Endothelial cell of umbilical vein (primary cell): ENCODE measurements around the gene ANGPTL2. TPM values are rescaled to one million over a fixed set of nuclear protein-coding genes. Genes with fewer than 3 reads are reported as not detected.

Source experiments
- BruUV-seq: library from RNA; stranded (reverse); fragments of 400-500 nt; replicated peaks from 2 replicates; lab custom pipeline; 2021; lab: Mats Ljungman, UMichigan
- CTCF ChIA-PET: fragments of 300-600, 350-600 bp; sonication (Branson Sonifier 250); formaldehyde crosslinking; loops from one replicate; lab custom pipeline; 2021; ENCODE audit warnings: antibody characterized with exemption, inconsistent platforms; lab: Charles Lee
- POLR2A ChIA-PET: fragments of 300-600, 350-600 bp; sonication (Branson Sonifier 250); formaldehyde crosslinking; loops from one replicate; lab custom pipeline; 2021; ENCODE audit warnings: antibody characterized with exemption, inconsistent platforms; lab: Charles Lee
- DNase-seq: peaks from one replicate; pipeline ENCODE4 v3.0.0-alpha.2; 2011; ENCODE audit warnings: low read depth, low spot score
- FAIRE-seq: peaks from 2 replicates; lab custom pipeline; 2011; peaks lifted over from hg19 to GRCh38; lab: Jason Lieb, UNC
- H2AFZ ChIP-seq: 2 replicates; pipeline ENCODE4 v1.6.0; 2012; ENCODE audit warnings: low read depth, low read length, control low read depth, inconsistent platforms
- H3K27ac ChIP-seq: 2 replicates; pipeline ENCODE4 v1.5.1; 2011; ENCODE audit warnings: low read depth, mild to moderate bottlenecking, control low read depth, low read length, moderate library complexity; ENCODE audit not compliant: insufficient read depth
- H3K27me3 ChIP-seq, 2 experiments: 2 replicates each; pipeline versions ENCODE4 v1.6.0 to v1.6.1; 2011; ENCODE audit warnings: low read length in 2 of 2, mixed read lengths in 1 of 2; ENCODE audit not compliant: control insufficient read depth in 2 of 2, insufficient read depth in 2 of 2
- H3K36me3 ChIP-seq, 2 experiments: 2 replicates in 1 of 2; 3 replicates in 1 of 2; pipeline ENCODE4 v1.5.1; 2011; ENCODE audit warnings: low read length in 2 of 2, mild to moderate bottlenecking in 1 of 2, moderate library complexity in 1 of 2; ENCODE audit not compliant: control insufficient read depth in 2 of 2, insufficient read depth in 2 of 2; ENCODE audit errors: extremely low read depth in 1 of 2
- H3K4me1 ChIP-seq: 3 replicates; pipeline ENCODE4 v1.5.1; 2011; ENCODE audit warnings: mild to moderate bottlenecking, low read length; ENCODE audit not compliant: control insufficient read depth, insufficient read depth; ENCODE audit errors: extremely low read depth
- H3K4me2 ChIP-seq: 2 replicates; pipeline ENCODE4 v1.6.1; 2011; ENCODE audit warnings: low read length, control low read depth, mixed read lengths; ENCODE audit not compliant: insufficient read depth
- H3K4me3 ChIP-seq, 3 experiments: fragments of 200-600 bp in 1 of 3; sonication (generic), shearing (Covaris generic) in 1 of 3; replicated peaks in 1 of 3; 2 replicates each; pipeline ENCODE4 v1.5.1; 2011 to 2016; ENCODE audit warnings: control low read depth in 3 of 3, low read length in 3 of 3, mild to moderate bottlenecking in 2 of 3, inconsistent platforms in 1 of 3, low read depth in 1 of 3, moderate library complexity in 1 of 3; ENCODE audit not compliant: insufficient read depth in 1 of 3
- H3K79me2 ChIP-seq: 2 replicates; pipeline ENCODE4 v1.6.0; 2012; ENCODE audit warnings: low read length, inconsistent platforms; ENCODE audit not compliant: control insufficient read depth, insufficient read depth
- H3K9ac ChIP-seq: replicated peaks from 2 replicates; pipeline ENCODE3; 2011; ENCODE audit warnings: low read length, control low read depth; ENCODE audit not compliant: insufficient read depth; ENCODE audit errors: extremely low read depth
- H3K9me1 ChIP-seq: replicated peaks from 3 replicates; pipeline ENCODE4 v1.6.0; 2011; ENCODE audit warnings: mild to moderate bottlenecking, low read length; ENCODE audit not compliant: control insufficient read depth, insufficient read depth; ENCODE audit errors: extremely low read depth
- H3K9me3 ChIP-seq: replicated peaks from 2 replicates; pipeline ENCODE4 v1.5.1; 2012; ENCODE audit warnings: low read length, inconsistent platforms; ENCODE audit not compliant: control insufficient read depth, insufficient read depth
- H4K20me1 ChIP-seq: replicated peaks from 2 replicates; pipeline ENCODE3; 2011; ENCODE audit warnings: mild to moderate bottlenecking, low read length; ENCODE audit not compliant: control insufficient read depth, insufficient read depth; ENCODE audit errors: extremely low read depth
- CTCF ChIP-seq, 2 donors: IDR thresholded peaks; 1 replicate in 1 of 2; 2 replicates in 1 of 2; pipeline ENCODE4 v1.5.1; 2011; ENCODE audit warnings: low read length in 2 of 2, mild to moderate bottlenecking in 2 of 2, moderate library complexity in 2 of 2, control low read depth in 1 of 2, inconsistent platforms in 1 of 2, low read depth in 1 of 2; ENCODE audit not compliant: insufficient read depth in 1 of 2; ENCODE audit errors: extremely low read depth in 1 of 2
- EZH2 ChIP-seq: IDR thresholded peaks from 2 replicates; pipeline ENCODE4 v1.6.1; 2012; ENCODE audit warnings: borderline replicate concordance, low read depth, mild to moderate bottlenecking, moderate library complexity, low read length, inconsistent platforms; ENCODE audit not compliant: severe bottlenecking
- FOS ChIP-seq: IDR thresholded peaks from 2 replicates; pipeline ENCODE4 v1.6.1; 2011; ENCODE audit warnings: mild to moderate bottlenecking, low read length, moderate library complexity, borderline replicate concordance; ENCODE audit not compliant: insufficient read depth
- GATA2 ChIP-seq: IDR thresholded peaks from 2 replicates; pipeline ENCODE4 v1.7.0; 2011; ENCODE audit warnings: low read depth, mild to moderate bottlenecking, moderate library complexity, mixed read lengths, low read length; ENCODE audit not compliant: insufficient read length, insufficient read depth
- JUN ChIP-seq: IDR thresholded peaks from 2 replicates; pipeline ENCODE4 v1.6.1; 2011; ENCODE audit warnings: borderline replicate concordance, low read depth; ENCODE audit not compliant: insufficient read length, insufficient read depth
- MAX ChIP-seq: IDR thresholded peaks from 2 replicates; pipeline ENCODE4 v1.6.1; 2011; ENCODE audit not compliant: insufficient read depth, insufficient read length
- MYC ChIP-seq: IDR thresholded peaks from one replicate; pipeline ENCODE4 v1.6.1; 2011; ENCODE audit warnings: mild to moderate bottlenecking, low read depth, low read length
- POLR2A ChIP-seq: IDR thresholded peaks from 2 replicates; pipeline ENCODE4 v1.6.1; 2012; ENCODE audit warnings: low read depth, mild to moderate bottlenecking, control low read depth, low read length
- POLR2AphosphoS5 ChIP-seq: IDR thresholded peaks from 2 replicates; pipeline ENCODE4 v1.6.1; 2012; ENCODE audit warnings: low read depth, mild to moderate bottlenecking, control low read depth, low read length, moderate library complexity; ENCODE audit not compliant: insufficient read depth
- dilution Hi-C: fragments of 300-500 bp; cut with MboI; formaldehyde crosslinking; loops from one replicate; pipeline ENCODE4 v1.15.0; 2019; ENCODE audit warnings: low sequenced_read_pairs; ENCODE audit not compliant: extremely low pct_ligation_motif_present
- intact Hi-C: fragments of 100-400 bp; cut with micrococcal nuclease; formaldehyde crosslinking; loops from one replicate; pipeline ENCODE4 v1.10.0; 2022
- polyA plus RNA-seq, 4 experiments: library from polyadenylated mRNA; depleted of rRNA in 3 of 4; stranded (reverse) in 3 of 4; unstranded in 1 of 4; fragments of >200 nt; gene quantifications; 2 replicates each; pipeline versions ENCODE4 v1.2.1 to v1.2.3, GENCODE V29; 2011 to 2012; ENCODE audit warnings: missing spikeins in 1 of 4
- total RNA-seq: library from RNA; stranded (reverse); gene quantifications from 2 replicates; pipeline ENCODE4 v1.2.3, GENCODE V29; 2021

ANGPTL2 gene
- total and polyA plus RNA-seq, 2 donors (not counting 3 experiments of a cell fraction or from before 2014, with no cell fraction given) = 15.1 to 24.5 TPM

- Histone ChIP-seq H3K9ac (no peak overlapping the region), H2AFZ (no peak overlapping the region), H3K36me3 (no peaks in the 10 kb centered on the region), H3K9me3 (no peaks in the 10 kb centered on the region), H3K27ac (no peak overlapping the region), H3K79me2 (no peaks in the 10 kb centered on the region), H3K9me1 (no peaks in the 10 kb centered on the region), H4K20me1 (no peaks in the 10 kb centered on the region), H3K4me3 (no peak overlapping the region), H3K4me1 (peaks cover 40% of the 10 kb centered on the region), H3K4me2 (no peak overlapping the region), H3K27me3 (no peaks in the 10 kb centered on the region)
- dilution Hi-C loops = no loop called here
- TF ChIP-seq MYC (no peak), CTCF (IDR thresholded peaks at IDR 0.05; ENCODE audit: extremely low read depth in 1 of 2, insufficient read depth in 1 of 2, low read depth in 1 of 2, low read length in 2 of 2) (no peak)
- BruUV-seq = no TSS peak
- intact Hi-C loops = no loop called here
- CTCF ChIA-PET = interaction anchor here (1.2 kb wide), 1 partner anchor 72 kb away, joined by 3 read pairs; no protein-coding TSS in a partner anchor
- POLR2A ChIA-PET = no interaction called here
- FAIRE-seq (no peak), DNase-seq (no peak)
Measured at GRCh38 chr9:127051881-127052595, 70.4 kb downstream of the ANGPTL2 start.

GRCh38 chr9:127050591-127051001 lies 71.8 kb downstream of the ANGPTL2 start:
- CTCF ChIA-PET = interaction anchor here (0.6 to 1.7 kb wide), 3 partner anchors 73 to 1301 kb away, joined by 3 to 11 read pairs (median 3); no protein-coding TSS in a partner anchor
- H2AFZ ChIP-seq = no peak overlapping the region
- intact Hi-C loops = no loop called here

More at GRCh38 chr9:127050591-127051001, 71.8 kb downstream of the ANGPTL2 start:
- Histone ChIP-seq H3K9me1 (no peaks in the 10 kb centered on the region), H3K27me3 (no peaks in the 10 kb centered on the region), H3K4me2 (no peak overlapping the region), H3K79me2 (no peaks in the 10 kb centered on the region), H3K4me3 (no peak overlapping the region), H3K36me3 (no peaks in the 10 kb centered on the region), H3K27ac (no peak overlapping the region), H3K9ac (no peak overlapping the region), H4K20me1 (no peaks in the 10 kb centered on the region), H3K4me1 (peaks cover 40% of the 10 kb centered on the region), H3K9me3 (no peaks in the 10 kb centered on the region)
- POLR2A ChIA-PET = no interaction called here
- FAIRE-seq = no peak
- no TSS peak for BruUV-seq
- dilution Hi-C loops = no loop called here
- no peak for TF ChIP-seq POLR2AphosphoS5
- TF ChIP-seq GATA2 = no peak
- no peak for TF ChIP-seq CTCF (IDR thresholded peaks at IDR 0.05; ENCODE audit: extremely low read depth in 1 of 2, insufficient read depth in 1 of 2, low read depth in 1 of 2, low read length in 2 of 2)
- no peak for TF ChIP-seq EZH2
- TF ChIP-seq POLR2A = no peak
- no peak for TF ChIP-seq FOS
- TF ChIP-seq JUN = no peak
- no peak for TF ChIP-seq MAX
- TF ChIP-seq MYC = no peak
- DNase-seq = no peak
